Hepatocyte (in vitro differentiated cells): ENCODE results near the gene SHROOM3. TPM values are rescaled to one million over a fixed set of nuclear protein-coding genes. Genes with fewer than 3 reads are reported as not detected.

Experiments used
- DNase-seq: peaks from one replicate; pipeline ENCODE4 v3.0.0-alpha.2; 2016; ENCODE audit warnings: low spot score
- H2AFZ ChIP-seq: fragments of 200-600 bp; sonication (generic); 2 replicates; pipeline ENCODE4 v1.6.0; 2016; ENCODE audit warnings: antibody characterized with exemption, mild to moderate bottlenecking
- H3K27ac ChIP-seq: fragments of 200-600 bp; sonication (generic); 2 replicates; pipeline ENCODE4 v1.5.1; 2016; ENCODE audit warnings: mild to moderate bottlenecking
- H3K27me3 ChIP-seq: fragments of 200-600 bp; sonication (generic); 2 replicates; pipeline ENCODE4 v1.6.1; 2016
- H3K36me3 ChIP-seq: fragments of 200-600 bp; sonication (generic); replicated peaks from 2 replicates; pipeline ENCODE4 v1.5.1; 2016; ENCODE audit warnings: low read depth; ENCODE audit not compliant: insufficient read depth
- H3K4me1 ChIP-seq: fragments of 200-600 bp; sonication (generic); 2 replicates; pipeline ENCODE4 v1.5.1; 2016; ENCODE audit warnings: mild to moderate bottlenecking, moderate library complexity; ENCODE audit not compliant: insufficient read depth
- H3K4me2 ChIP-seq: fragments of 200-600 bp; sonication (generic); 2 replicates; pipeline ENCODE4 v1.6.0; 2016
- H3K4me3 ChIP-seq: fragments of 200-600 bp; sonication (generic); 2 replicates; pipeline ENCODE4 v1.5.1; 2016; ENCODE audit warnings: mild to moderate bottlenecking
- H3K79me2 ChIP-seq: fragments of 200-600 bp; sonication (generic); 2 replicates; pipeline ENCODE4 v1.6.0; 2017; ENCODE audit warnings: mild to moderate bottlenecking
- H3K9me2 ChIP-seq: fragments of 200-600 bp; sonication (generic); replicated peaks from 2 replicates; pipeline ENCODE4 v1.6.0; 2017; ENCODE audit warnings: mild to moderate bottlenecking; ENCODE audit not compliant: insufficient read depth
- H3K9me3 ChIP-seq: fragments of 200-600 bp; sonication (generic); 2 replicates; pipeline ENCODE4 v1.5.1; 2016; ENCODE audit warnings: low read depth, mild to moderate bottlenecking
- H4K20me1 ChIP-seq: fragments of 200-600 bp; sonication (generic); 2 replicates; pipeline ENCODE4 v1.6.0; 2016; ENCODE audit warnings: mild to moderate bottlenecking; ENCODE audit not compliant: insufficient read depth, poor library complexity, severe bottlenecking
- EZH2 ChIP-seq: fragments of 200-600 bp; sonication (generic); IDR thresholded peaks from 2 replicates; pipeline ENCODE4 v1.6.1; 2016; ENCODE audit warnings: antibody characterized with exemption, mild to moderate bottlenecking, borderline replicate concordance
- EZH2phosphoT487 ChIP-seq: fragments of 200-600 bp; sonication (generic); IDR thresholded peaks from one replicate; pipeline ENCODE4 v1.6.1; 2018; ENCODE audit warnings: antibody characterized with exemption, mild to moderate bottlenecking, low read depth, moderate library complexity; ENCODE audit not compliant: unreplicated experiment, severe bottlenecking
- WGBS: methylation state at CpG from one replicate; pipeline ENCODE4 v1.1.6; 2016; ENCODE audit warnings: low lambda C conversion rate; ENCODE audit errors: missing lambda C conversion rate; 5-methylcytosine and 5-hydroxymethylcytosine counted together
- polyA plus RNA-seq: library from polyadenylated mRNA; unstranded; fragments of >200 nt; fragmentation: Nextera tagmentation; extraction: Ambion mirVana; gene quantifications from 2 replicates; pipeline ENCODE4 v1.2.1, GENCODE V29; 2016
- total RNA-seq: library from RNA; depleted of rRNA; stranded (reverse); fragments of >200 nt; gene quantifications from 2 replicates; pipeline ENCODE4 v1.2.3, GENCODE V29; 2014
- TF ChIP-seq, protein P1 (sequence below): fragments of 200-600 bp; sonication (generic); IDR thresholded peaks from 2 replicates; pipeline ENCODE4 v1.5.1; 2016; ENCODE audit warnings: antibody characterized with exemption, mild to moderate bottlenecking; ENCODE audit not compliant: poor library complexity

Gene SHROOM3
- total and polyA plus RNA-seq, 2 experiments from 2014 or later, result 35.0 to 63.1 TPM

DNA sequence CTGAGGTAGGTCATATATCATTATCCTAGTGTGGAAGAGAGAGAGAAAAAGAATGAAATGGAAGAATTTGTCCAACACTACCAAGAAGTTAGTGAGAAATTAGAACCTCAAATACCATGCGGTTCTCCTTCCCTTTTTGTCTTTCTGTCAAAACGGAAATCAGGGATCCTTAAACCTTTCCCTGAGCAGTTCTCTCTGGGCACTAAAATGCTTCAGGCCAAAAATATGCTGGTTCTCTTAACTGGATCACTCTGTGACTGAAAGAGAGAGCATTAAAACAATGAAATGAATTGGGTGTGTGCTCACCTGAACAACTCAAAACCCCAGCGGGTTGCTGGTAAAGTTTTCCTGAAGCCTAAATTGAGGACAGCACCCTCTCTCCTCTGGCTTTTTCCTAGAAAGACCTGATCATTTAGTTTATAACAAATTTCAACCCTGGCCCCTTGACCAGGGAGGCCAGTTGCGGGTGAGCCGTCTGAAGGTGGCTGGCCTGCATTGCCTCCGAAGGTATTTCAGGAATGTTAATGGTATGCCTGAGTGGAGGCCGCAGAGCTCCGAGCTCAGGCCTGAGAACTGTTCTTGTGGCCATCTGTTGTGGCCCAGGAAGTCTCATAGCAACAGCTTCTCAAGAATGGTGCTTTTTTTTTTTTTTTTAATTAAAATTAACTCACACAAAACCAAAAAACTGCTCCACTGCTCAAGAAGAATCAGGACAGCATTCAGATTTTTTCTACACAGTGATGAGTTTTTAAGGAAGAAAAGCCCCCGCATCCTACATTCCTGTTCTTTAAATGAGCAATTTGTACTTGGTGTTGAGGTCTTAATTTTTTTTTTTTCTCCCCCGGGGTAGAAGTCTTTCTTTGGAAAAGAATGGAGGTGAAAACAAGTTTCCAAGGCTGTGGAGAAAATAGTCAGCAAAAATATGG is 155.1 kb downstream of the SHROOM3 start:
- peaks cover 58% of the 10 kb centered on the region for H3K79me2 ChIP-seq
- no peaks in the 10 kb centered on the region for H3K9me2 ChIP-seq
- 24% methylated on average over 10 of the region's 10 CpGs for WGBS
- no peaks in the 10 kb centered on the region for H3K36me3 ChIP-seq
- H4K20me1 ChIP-seq, result no peaks in the 10 kb centered on the region
- DNase-seq, result peak; percentile 77
- TF ChIP-seq EZH2 (no peak), EZH2phosphoT487 (no peak)
- TF ChIP-seq, protein P1, sequence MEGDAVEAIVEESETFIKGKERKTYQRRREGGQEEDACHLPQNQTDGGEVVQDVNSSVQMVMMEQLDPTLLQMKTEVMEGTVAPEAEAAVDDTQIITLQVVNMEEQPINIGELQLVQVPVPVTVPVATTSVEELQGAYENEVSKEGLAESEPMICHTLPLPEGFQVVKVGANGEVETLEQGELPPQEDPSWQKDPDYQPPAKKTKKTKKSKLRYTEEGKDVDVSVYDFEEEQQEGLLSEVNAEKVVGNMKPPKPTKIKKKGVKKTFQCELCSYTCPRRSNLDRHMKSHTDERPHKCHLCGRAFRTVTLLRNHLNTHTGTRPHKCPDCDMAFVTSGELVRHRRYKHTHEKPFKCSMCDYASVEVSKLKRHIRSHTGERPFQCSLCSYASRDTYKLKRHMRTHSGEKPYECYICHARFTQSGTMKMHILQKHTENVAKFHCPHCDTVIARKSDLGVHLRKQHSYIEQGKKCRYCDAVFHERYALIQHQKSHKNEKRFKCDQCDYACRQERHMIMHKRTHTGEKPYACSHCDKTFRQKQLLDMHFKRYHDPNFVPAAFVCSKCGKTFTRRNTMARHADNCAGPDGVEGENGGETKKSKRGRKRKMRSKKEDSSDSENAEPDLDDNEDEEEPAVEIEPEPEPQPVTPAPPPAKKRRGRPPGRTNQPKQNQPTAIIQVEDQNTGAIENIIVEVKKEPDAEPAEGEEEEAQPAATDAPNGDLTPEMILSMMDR, result no peak
- peak overlapping the region; percentile 64 for H3K4me2 ChIP-seq
- peaks cover 34% of the 10 kb centered on the region for H3K4me1 ChIP-seq
- no peaks in the 10 kb centered on the region for H3K27me3 ChIP-seq
- no peak overlapping the region for H2AFZ ChIP-seq
- H3K27ac ChIP-seq, result peak overlapping the region; percentile 95
- no peaks in the 10 kb centered on the region for H3K9me3 ChIP-seq
- H3K4me3 ChIP-seq, result peak overlapping the region; percentile 12

GRCh38 chr4:76590798-76591281 is 155.8 kb downstream of the SHROOM3 start:
- peak overlapping the region; percentile 12 for H3K4me3 ChIP-seq
- H2AFZ ChIP-seq, result no peak overlapping the region
- H3K4me1 ChIP-seq, result peaks cover 29% of the 10 kb centered on the region
- no peak for DNase-seq
- H3K36me3 ChIP-seq, result no peaks in the 10 kb centered on the region
- peaks cover 58% of the 10 kb centered on the region for H3K79me2 ChIP-seq
- H4K20me1 ChIP-seq, result no peaks in the 10 kb centered on the region
- H3K4me2 ChIP-seq, result peak overlapping the region; percentile 64
- H3K27ac ChIP-seq, result peak overlapping the region; percentile 95
- H3K27me3 ChIP-seq, result no peaks in the 10 kb centered on the region
- TF ChIP-seq EZH2 (no peak), EZH2phosphoT487 (no peak)
- TF ChIP-seq, protein P1, result no peak
- no peaks in the 10 kb centered on the region for H3K9me3 ChIP-seq
- WGBS, result 51% methylated on average over 6 of the region's 6 CpGs
- no peaks in the 10 kb centered on the region for H3K9me2 ChIP-seq

DNA sequence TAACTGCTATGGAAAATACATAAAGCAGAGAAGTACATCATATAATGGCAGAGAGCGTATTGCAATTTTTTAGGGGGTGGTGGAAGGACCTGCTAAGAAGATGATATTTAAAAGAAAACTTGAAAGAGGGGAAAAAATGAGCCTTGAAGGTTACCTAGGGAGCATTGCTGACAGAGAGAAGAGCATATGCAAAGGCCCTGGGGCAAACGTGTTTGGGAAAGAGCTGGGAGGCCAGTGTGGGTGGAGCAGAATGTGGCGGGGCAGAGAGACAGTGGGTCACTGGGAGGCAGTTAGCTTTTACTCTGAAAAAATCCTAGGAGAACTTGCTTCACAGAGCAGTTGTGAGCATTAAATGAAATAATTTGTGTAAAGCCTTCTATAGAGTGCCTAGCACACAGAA is 157.0 kb downstream of the SHROOM3 start:
- TF ChIP-seq, protein P1, result no peak
- no peak for TF ChIP-seq EZH2phosphoT487
- no peak for TF ChIP-seq EZH2

More for the DNA sequence above, 157.0 kb downstream of the SHROOM3 start:
- H3K4me1 ChIP-seq, result peaks cover 41% of the 10 kb centered on the region
- 82% methylated on average over 3 of the region's 3 CpGs for WGBS
- peaks cover 55% of the 10 kb centered on the region for H3K79me2 ChIP-seq
- H3K27ac ChIP-seq, result peak overlapping the region; percentile 95
- no peak overlapping the region for H2AFZ ChIP-seq
- no peaks in the 10 kb centered on the region for H3K9me2 ChIP-seq
- no peaks in the 10 kb centered on the region for H3K36me3 ChIP-seq
- no peaks in the 10 kb centered on the region for H3K27me3 ChIP-seq
- H3K9me3 ChIP-seq, result no peaks in the 10 kb centered on the region
- H3K4me2 ChIP-seq, result no peak overlapping the region
- no peak for DNase-seq
- H4K20me1 ChIP-seq, result no peaks in the 10 kb centered on the region
- no peak overlapping the region for H3K4me3 ChIP-seq
